Activated CD8-positive, alpha-beta memory T cell treated with anti-CD3 and anti-CD28 coated beads, Interleukin-2, amount 50 U/mL, for 1 hour (primary cell): ENCODE results near the gene CNTN4.

Experiments
- DNase-seq: peaks from one replicate; pipeline ENCODE4 v3.0.0-alpha.2; 2020; ENCODE audit errors: extremely low read depth

Gene CNTN4

DNA sequence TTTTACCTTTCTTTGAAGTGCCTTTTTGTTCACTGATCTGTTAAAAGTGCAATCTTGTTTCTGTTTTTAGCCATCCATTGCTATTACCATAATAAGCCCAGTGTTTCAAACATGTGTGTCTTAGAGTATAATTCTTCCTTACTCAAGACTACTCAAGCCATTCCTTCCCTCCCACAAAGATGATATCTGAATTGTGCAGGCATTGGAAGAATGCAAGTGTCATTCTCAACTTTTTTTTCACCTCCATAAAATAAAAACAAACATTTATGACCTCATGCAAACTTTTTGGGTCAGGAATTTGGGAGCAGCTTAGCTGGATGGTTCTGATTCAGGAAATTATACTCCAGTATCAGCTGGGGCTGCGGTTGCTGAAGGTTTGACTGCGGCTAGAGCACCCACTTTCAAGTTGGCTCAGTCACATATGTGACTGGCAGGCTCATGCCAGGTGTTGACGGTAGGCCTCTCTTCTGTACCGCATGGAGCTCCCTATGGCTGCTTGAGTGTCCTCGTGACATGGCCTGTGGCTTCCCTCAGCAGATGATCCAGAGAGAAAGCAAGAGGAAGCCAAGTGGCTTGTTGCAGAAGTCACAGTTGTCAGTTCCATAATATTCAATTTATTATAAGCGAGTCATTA is 490.8 kb downstream of the CNTN4 start:
- DNase-seq: no peak

DNA sequence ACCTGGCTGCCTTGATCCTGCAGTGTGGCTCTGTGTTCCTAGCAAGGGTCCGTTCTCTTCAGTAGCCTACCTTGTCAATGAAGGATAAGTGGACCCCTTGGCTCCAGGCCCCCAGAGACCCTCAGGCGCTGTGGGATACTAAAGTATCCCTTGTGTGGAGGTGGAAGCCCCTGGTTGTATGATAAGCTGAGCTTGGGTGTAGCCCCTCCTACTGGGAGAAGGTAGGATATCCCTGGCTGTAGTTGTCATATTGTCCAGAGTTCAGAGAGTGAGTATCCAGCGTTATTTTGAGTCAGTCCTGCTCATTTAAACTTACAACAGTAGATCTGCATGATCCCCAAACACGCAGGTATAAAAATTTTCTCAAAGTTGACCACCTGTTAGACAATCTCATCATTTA is 496.8 kb downstream of the CNTN4 start:
- no peak for DNase-seq

DNA sequence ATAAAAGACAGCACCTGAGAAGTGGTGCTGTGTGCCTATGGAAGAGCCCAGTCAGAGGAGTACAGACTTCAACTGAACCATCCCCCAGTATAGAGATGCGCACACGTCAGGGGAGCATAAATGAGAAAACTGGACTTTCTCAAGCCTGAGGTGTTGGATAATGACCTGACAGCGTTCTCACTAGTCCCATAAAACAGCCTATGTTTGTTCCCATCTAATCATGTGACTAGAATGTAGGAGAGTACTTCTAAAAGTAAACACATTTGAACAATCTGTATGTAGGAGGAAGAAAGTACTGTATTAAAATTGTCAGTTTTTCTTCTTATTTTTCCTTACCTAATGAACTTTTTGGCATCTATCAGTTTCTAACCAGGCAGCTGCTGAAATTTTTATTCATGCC is 498.9 kb downstream of the CNTN4 start:
- DNase-seq: no peak

DNA sequence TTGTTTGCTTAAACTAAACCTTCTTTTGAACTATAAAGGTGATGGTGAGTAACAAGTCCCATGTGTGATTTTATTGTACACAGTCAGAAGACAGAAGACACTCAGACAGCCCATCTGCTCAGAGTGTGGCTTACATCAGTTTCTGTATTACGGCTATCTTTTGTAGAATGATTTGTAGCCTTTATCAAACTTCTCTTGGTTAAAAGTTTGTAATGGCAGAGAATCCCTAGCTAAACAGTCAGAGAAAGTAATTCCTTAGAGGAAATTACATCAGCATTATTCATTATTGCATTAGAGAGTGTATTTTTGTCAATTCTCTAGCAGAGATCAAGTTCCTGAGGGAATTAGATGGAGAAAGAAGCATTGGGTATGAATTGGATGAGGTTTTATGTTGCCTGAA is 500.8 kb downstream of the CNTN4 start:
- no peak for DNase-seq

DNA sequence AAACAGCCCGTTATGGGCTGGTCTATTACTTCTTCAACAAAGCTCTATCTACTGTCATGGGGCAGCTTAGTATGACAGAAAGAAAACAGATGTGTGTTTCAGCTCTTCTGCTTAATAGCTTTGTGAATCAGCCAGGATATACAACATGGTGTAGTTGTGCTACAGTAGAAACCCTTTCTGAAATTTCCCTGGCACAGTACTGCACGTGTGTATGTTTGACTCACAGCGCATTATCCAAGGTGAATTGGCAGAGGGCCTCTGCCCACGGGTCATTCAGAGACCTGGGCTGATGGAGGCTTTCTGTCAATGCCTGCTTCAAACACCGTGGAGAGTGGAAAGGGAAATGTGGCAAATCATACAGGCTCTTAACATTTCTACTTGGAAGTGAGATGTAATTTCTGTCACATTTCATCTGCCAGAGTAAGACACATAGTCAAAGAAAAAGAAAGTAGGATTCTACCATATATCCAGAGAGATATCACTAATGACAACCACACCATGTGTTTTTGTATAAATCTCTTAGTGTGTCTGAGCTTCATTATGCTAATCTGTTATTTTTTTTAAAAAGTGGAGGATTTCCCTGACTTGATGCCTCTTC is 505.1 kb downstream of the CNTN4 start:
- DNase-seq: no peak

DNA sequence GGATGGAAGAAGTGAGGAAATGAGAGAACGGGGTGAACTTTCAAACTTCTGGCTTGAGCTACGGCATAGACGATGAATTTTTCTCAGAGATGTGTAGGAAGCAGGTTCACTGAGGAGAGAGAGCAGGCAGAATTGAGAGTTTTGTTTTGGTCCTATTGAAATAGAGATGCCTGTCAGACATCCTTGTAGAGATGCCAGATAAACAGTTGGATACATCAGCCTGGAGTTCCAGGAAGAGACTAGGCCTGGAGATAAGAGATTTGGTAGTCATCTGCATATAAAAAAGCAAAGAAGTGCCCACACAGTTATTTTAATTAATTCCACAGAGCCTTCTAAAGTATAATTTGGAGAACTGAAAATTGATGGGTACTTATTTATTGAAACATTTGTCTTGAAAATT is 515.9 kb downstream of the CNTN4 start:
- no peak for DNase-seq

DNA sequence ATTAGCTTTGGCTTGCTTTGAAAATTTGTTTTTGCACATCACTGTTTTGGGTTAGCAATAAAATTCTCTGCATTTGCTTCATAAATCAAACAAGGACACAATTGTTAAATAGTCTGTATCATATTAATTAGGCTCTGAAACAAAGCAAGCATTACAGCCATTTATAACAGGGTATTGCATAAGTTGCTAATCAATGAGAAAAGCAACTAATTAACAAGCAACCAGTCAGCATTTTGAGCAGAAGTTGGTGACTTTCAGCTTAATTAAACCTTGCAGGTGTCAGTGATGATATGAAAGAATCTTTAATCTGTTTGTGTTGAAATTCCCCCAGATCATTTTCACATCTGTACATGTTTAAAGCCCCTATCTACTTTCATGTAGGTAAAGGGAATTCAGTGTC is 516.4 kb downstream of the CNTN4 start:
- no peak for DNase-seq

DNA sequence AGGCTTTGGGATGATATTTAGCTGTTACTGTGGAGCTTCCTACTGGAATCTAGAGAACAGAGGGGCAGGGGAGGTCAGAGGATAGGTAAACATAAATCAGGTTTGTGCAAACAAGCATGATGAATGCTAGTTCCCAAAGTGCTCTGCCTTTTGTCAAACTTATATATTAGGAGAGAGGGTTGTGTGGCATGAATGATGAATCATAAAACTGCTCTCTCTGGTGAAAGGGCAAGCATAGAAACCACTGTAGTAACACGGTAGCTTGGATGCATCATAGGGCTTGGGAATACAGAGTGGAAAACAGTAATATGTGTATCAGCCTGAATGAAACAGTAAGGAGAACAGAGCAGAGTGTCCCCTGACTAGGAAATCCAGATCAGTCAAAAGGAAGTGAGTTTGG is 524.8 kb downstream of the CNTN4 start:
- no peak for DNase-seq

DNA sequence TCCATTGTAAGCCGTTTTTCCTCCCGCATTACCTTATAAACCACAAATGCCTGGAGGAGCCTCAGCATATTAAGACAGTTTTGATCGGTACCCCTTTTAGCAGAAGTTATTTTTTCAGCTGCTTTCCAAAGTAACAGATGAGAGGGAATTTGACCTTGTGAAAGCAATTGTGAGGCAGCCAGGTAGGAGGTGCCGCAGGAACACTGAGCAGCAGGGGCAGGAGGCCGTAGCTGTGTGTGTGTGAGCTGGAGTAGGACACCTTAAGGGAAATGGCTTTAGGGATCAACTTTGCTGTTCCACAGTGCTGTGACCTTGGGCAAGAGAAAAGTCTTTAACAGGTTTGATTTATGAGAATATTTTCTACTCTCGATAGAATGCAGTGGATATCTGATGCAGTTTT is 529.5 kb downstream of the CNTN4 start:
- no peak for DNase-seq

DNA sequence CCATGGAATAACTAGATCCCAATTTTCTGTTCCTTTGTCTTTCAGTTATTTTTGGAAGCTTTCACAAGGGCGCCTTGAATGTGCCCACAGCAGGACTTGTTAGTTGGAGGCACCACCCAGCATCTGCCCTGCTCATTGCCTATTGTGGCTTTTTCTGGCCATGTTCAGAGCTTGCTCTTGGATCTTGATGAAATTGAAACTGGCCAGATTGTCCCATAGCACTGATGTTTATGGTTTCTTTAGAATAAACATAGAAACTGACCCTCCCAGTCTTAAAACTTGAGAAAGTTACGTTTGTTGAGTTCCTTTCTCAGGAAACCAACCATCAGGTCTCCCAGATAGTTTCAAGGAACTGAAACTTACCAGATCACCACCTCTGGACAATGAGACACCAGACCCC is 536.8 kb downstream of the CNTN4 start:
- DNase-seq: no peak

DNA sequence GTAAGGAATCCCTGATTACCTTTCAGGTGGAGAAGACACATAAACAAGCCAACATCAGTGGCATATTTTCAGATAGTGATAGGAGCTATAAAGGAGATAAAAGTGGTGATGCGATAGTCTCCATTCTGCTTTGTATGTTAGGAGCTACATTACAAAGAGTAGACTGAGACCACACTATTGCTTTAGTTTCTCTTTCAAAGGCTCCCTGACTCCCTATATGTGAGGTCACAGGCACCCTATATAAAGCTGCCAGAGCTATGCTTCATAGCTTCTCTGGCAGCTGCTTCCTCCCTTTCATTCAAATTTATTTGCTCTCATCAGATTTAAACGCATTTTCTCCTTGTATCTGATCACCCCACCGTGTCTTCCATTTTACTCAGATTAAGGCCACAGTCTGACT is 544.9 kb downstream of the CNTN4 start:
- DNase-seq: no peak

DNA sequence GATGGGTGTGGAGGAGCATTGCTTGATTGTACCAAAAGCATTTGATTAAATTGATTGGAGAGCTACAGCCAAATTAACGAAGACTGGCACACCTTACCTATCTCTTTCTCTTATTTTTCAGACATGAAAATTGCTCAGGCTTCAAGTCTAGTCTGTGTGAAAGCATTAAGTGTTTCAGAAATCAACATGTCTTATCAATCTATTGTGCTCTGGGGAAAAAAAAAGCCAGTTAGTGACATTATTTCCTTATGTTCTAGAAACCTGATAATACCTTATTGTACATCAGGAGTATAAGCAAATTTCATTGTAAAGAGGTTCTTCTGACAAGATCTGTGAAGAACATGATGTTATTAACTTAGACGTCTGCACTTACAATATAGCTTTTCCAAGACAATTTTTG is 546.3 kb downstream of the CNTN4 start:
- no peak for DNase-seq

DNA sequence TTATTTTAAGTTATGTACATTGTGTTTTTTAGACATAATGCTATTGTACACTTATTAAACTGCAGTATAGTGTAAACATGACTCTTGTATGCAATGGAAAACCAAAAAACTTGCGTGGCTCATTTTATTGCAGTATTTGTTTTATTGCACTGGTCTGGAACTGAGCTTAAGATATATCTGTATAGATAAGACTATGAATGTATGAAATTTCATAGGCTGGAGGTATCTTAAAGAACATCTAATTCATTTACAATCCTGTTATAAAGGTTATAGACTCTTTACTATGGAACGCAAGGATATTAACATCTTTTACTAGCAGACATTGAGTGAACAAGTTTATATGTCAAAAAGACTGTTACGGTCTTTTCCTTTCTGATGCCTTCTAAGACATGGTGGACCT is 552.1 kb downstream of the CNTN4 start:
- no peak for DNase-seq

DNA sequence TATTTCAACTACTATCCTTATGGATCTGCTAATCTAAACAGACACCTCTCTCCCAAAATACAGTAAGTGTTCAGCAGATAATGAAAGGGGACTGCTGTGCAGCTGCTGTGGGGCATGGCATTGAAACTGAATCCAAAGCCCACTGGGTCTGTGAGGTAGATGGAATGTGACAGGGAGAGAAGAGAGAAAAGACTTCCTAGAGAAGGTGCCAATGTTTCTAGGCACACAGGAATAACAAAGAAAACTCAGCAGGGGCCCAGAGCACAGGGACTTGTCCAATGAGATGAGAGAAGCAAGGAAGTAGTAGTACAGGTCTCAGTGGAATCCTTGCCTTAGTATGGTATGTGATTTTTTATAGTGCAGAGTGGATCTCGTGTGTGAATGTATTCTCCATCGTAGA is 553.7 kb downstream of the CNTN4 start:
- no peak for DNase-seq

DNA sequence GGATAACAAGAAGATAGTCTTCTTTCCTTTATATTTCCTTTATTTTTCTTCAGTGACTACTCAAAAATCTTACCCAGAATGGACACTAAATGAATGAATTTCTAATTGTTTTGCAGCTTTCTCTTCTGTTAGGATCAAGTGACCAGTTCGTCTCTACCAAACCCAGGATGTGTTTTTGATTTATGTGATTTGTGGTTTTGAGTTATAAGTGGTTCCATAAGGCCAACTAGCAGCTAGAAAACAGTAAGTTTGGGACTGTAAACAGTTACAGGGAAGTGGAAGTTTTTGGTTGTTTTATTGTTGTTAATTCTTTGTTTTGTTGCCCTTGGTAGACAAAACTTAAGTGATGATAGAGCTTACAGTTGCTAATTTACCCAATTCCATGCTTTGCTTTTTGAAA is 555.0 kb downstream of the CNTN4 start:
- no peak for DNase-seq

DNA sequence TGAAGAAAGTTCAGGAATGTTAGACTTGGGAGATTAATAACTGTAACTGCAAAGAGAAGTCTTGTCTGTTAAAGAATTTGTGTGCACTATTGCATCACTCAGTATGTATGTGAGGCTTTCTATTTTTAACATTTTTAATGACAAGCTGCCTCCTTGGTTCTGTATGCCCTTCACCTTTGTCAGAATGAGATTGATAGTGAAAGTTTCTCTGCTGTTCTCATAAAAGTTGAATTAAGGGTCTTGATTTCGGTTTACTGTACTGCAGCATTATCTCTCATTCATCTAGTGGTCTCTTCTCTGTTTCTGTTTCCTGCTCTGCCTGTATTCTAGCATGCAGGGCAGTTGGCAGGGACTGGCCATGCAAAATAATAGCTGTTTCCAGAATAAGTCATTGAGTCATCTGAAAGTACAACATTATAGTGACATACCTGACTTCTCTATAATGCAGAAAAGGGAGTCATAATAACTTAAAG is 556.6 kb downstream of the CNTN4 start:
- DNase-seq: no peak

DNA sequence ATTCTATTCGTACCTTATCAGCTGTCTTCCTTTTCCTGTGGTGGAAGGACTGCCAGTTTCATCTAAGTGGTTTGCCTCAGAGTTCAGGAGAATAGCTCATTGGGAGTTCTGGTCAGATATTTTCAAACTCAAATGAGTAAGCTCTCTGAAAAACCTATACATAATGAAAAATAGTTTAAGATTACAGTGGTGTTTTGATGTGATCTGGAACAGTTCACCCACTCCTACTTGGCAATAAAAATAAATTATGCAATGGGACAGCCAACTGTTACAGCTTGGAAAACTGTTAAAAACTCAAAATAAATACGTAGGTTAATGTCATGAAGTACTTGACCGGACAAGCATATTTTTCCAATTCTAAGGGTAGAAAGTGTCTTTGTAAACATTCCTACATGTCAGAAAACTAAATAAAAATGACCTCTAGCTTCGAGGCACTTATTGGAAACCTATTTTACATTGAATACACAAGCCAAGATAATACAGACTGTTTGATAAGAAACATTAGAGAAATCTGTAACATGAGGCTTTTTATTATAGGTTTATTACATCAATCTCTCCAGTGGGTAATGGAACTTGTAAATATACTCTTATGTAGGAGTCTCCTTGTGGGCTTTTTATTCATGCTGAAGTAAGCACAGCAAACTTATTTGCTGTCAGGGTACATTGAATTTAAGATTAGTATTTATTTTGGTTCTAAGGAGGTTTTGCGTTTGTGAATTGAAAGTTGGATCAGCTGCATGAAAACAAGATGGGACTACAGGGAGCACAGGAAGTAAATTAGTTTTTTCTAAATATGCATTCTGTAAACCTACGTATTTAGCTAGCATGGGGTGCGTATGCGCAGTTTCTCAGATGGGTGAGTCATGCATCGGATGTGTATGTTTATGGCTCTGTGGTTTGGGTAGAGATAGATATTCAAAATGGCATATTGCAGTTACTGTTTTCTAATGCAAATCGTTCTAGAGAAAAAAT is 558.4 kb downstream of the CNTN4 start:
- no peak for DNase-seq

DNA sequence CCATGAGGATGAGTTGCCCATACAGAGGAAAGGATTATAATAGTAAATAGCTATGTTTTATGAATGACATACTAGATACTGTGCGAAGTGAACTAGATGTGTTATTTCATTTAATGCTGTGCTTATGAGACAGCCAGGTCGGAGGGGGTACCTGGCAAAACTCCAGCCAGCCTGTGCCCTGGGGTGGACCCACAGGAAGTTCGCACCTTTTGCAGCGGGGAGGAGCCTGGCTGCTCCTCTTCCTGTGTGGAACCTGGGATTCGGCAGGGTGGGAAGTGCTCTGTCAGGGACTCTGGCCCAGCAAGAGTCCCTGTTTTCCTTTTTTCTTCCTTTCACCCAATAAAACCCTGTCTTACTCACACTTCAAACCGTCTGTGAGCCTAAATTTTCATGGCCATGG is 559.3 kb downstream of the CNTN4 start:
- DNase-seq: no peak

DNA sequence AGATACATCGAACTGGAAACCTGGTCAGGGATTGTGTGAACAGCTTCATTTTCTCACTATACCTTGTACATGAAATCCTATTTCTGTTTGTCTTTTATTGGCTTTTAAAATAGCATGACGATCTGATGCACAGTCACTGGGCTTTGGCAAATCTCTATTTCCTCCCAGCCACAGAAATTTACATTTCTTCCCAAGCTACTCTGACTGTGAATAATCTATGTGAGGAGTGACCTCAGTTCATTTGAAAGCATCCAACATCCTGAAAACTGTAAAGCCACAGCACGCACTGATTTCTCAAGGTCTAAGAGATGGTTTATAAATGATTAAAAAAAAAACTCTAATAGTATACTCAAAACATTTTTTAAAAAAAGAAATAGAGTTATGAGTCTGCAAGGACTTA is 561.2 kb downstream of the CNTN4 start:
- no peak for DNase-seq

DNA sequence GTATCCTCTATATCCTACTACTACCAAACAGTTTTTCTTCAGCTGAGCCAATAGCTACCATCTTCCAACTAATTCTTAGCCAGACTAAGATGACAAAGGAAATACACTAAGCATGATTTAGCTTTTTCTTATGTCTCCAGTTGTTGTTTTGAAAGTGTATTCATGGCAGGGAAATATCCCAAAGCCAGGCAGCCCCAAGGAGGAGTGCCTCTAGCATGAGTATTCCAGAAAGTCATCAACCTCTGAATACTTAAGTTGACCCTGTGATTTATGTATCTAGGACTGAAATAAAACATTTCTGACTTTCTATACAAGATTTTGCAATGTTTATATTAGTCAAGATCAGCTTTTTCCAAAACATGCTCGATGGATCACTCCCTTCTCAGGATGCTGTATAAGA is 562.4 kb downstream of the CNTN4 start:
- DNase-seq: no peak

DNA sequence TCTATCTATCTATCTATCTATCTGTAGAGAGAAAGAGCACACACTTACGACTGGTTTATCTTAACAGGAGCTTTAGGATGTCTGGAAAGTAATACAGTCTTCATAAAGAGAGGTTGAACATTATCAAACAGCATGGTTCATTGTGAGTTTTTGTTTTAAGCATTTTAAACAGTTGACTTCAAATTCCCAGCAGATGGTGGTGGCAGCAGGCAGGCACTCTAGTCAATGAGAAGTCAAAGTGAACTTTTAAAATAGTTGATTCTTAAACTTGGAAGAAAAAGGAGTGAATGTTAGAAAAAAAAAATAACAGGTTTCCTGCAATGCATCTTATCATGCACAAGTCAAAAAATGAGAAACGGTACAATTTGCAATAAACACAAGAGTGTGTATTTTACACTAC is 578.8 kb downstream of the CNTN4 start:
- DNase-seq: no peak

DNA sequence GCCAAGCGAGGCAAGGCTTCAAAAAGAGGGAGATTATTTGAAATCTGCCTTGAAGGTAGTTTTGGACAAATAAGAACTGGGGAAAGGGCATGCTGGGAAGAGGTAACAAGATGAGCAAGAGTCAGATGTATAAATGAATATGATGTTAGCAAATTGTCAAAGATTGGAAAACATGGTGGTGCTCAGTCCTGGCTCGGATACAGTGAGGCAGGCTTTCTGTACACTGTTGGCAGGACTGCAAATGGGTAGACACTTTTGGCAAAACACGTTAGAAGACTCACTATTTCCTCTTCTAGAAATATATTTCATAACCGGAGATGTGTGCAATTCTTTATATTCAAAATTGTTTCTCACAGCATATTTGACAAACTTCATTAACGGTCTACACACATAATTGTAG is 581.6 kb downstream of the CNTN4 start:
- DNase-seq: no peak

DNA sequence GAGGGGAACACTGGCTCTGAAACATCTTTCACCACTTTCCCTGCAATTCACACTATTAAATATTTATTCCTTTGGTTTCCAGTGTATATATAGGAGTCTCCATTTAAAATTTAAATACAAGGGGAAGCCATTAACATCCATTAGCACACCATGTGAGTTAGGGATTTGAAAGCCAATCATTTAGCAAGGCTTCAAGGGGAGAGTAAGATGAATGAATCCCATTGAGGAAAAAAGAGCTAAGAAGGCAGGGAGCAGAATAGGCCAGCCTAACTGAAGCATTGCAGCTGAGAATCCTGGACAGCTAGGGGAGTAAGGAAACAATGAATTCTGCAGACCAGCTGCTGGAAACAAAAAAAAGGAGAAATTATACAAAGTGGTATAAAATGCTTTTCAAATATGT is 585.4 kb downstream of the CNTN4 start:
- no peak for DNase-seq
